Smooth muscle cell (in vitro differentiated cells): Measurements from ENCODE around the gene TSPAN1. TPM values are rescaled to one million over a fixed set of nuclear protein-coding genes. Genes with fewer than 3 reads are reported as not detected.

Experiments used
- DNase-seq: peaks from one replicate; lab custom pipeline; 2025; ENCODE audit not compliant: unreplicated experiment; lab: John Stamatoyannopoulos, UW
- H2AFZ ChIP-seq: fragments of 200-600 bp; sonication (generic); 2 replicates; pipeline ENCODE4 v1.6.0; 2016; ENCODE audit warnings: antibody characterized with exemption, low read depth, mild to moderate bottlenecking
- H3F3A ChIP-seq: fragments of 200-600 bp; sonication (generic); 2 replicates; pipeline ENCODE4 v1.6.0; 2017; ENCODE audit warnings: antibody characterized with exemption, low read depth
- H3K27ac ChIP-seq: fragments of 200-600 bp; sonication (generic); 2 replicates; pipeline ENCODE4 v1.5.1; 2016; ENCODE audit warnings: low read depth, mild to moderate bottlenecking
- H3K27me3 ChIP-seq: fragments of 200-600 bp; sonication (generic); 2 replicates; pipeline ENCODE4 v1.6.1; 2016; ENCODE audit warnings: low read depth, mild to moderate bottlenecking
- H3K36me3 ChIP-seq: fragments of 200-600 bp; sonication (generic); 2 replicates; pipeline ENCODE4 v1.5.1; 2016; ENCODE audit warnings: low read depth
- H3K4me1 ChIP-seq: fragments of 200-600 bp; sonication (generic); 2 replicates; pipeline ENCODE4 v1.5.1; 2016; ENCODE audit warnings: low read depth
- H3K4me2 ChIP-seq: fragments of 200-600 bp; sonication (generic); 2 replicates; pipeline ENCODE4 v1.6.0; 2016; ENCODE audit warnings: mild to moderate bottlenecking
- H3K4me3 ChIP-seq: fragments of 200-600 bp; sonication (generic); 2 replicates; pipeline ENCODE4 v1.5.1; 2016; ENCODE audit warnings: mild to moderate bottlenecking
- H3K79me2 ChIP-seq: fragments of 200-600 bp; sonication (generic); 2 replicates; pipeline ENCODE4 v1.6.0; 2016; ENCODE audit warnings: low read depth, mild to moderate bottlenecking
- H3K9ac ChIP-seq: fragments of 200-600 bp; sonication (generic); 2 replicates; pipeline ENCODE4 v1.6.0; 2016; ENCODE audit warnings: low read depth
- H3K9me3 ChIP-seq: fragments of 200-600 bp; sonication (generic); replicated peaks from 2 replicates; pipeline ENCODE4 v1.5.1; 2016; ENCODE audit warnings: low read depth
- H4K20me1 ChIP-seq: fragments of 200-600 bp; sonication (generic); 2 replicates; pipeline ENCODE4 v1.6.0; 2016; ENCODE audit warnings: low read depth
- WGBS: methylation state at CpG from one replicate; pipeline ENCODE4 v1.1.7; 2016; ENCODE audit warnings: low lambda C conversion rate; 5-methylcytosine and 5-hydroxymethylcytosine counted together
- polyA plus RNA-seq: library from polyadenylated mRNA; unstranded; fragments of >200 nt; fragmentation: Nextera tagmentation; extraction: Ambion mirVana; gene quantifications from 2 replicates; pipeline ENCODE4 v1.2.1, GENCODE V29; 2016
- total RNA-seq: library from RNA; depleted of rRNA; stranded (reverse); fragments of >200 nt; gene quantifications from 2 replicates; pipeline ENCODE4 v1.2.3, GENCODE V29; 2014
- TF ChIP-seq, protein P1 (sequence below): fragments of 200-600 bp; sonication (generic); IDR thresholded peaks from 2 replicates; pipeline ENCODE4 v1.5.1; 2017; ENCODE audit warnings: borderline replicate concordance, mild to moderate bottlenecking, antibody characterized with exemption; ENCODE audit not compliant: insufficient read depth, poor library complexity, severe bottlenecking

TSPAN1 gene
- total and polyA plus RNA-seq, 2 experiments from 2014 or later = 1.7 to 2.4 TPM

DNA sequence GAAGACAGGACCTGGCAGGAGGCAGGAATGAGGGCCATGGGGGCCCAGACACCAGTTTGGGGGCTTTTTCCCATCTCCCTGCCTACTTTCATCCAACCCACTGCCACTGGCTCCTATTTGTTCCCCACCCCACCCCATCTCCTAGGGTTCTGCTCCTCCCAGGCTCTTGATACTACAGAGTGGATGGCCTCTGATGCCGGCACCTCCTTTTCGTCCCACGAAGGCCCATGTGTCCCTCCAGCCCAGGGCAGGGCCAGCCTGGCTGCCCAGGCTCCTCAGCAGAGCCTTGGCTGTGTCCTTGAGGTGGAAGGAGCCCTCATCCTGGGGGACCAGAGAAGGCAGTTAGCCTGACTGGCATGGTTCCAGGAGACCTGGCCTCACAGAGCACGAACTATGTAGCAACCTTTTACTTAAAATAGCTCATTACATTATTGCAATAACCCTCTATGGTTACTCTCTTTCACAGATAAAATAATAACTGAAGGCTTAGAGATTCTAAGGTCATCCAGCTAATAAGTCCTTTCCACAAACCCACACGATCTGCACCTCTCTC is 19.8 kb downstream of the TSPAN1 start:
- Histone ChIP-seq H3K4me2 (no peak overlapping the region), H3K27me3 (no peaks in the 10 kb centered on the region), H3K36me3 (no peaks in the 10 kb centered on the region), H4K20me1 (no peaks in the 10 kb centered on the region), H3K4me1 (peaks cover 16% of the 10 kb centered on the region), H3K27ac (no peak overlapping the region), H3K79me2 (peaks cover 8% of the 10 kb centered on the region), H3K4me3 (no peak overlapping the region), H2AFZ (no peak overlapping the region), H3K9me3 (no peaks in the 10 kb centered on the region), H3F3A (peaks cover 4% of the 10 kb centered on the region), H3K9ac (no peak overlapping the region)
- TF ChIP-seq, protein P1, sequence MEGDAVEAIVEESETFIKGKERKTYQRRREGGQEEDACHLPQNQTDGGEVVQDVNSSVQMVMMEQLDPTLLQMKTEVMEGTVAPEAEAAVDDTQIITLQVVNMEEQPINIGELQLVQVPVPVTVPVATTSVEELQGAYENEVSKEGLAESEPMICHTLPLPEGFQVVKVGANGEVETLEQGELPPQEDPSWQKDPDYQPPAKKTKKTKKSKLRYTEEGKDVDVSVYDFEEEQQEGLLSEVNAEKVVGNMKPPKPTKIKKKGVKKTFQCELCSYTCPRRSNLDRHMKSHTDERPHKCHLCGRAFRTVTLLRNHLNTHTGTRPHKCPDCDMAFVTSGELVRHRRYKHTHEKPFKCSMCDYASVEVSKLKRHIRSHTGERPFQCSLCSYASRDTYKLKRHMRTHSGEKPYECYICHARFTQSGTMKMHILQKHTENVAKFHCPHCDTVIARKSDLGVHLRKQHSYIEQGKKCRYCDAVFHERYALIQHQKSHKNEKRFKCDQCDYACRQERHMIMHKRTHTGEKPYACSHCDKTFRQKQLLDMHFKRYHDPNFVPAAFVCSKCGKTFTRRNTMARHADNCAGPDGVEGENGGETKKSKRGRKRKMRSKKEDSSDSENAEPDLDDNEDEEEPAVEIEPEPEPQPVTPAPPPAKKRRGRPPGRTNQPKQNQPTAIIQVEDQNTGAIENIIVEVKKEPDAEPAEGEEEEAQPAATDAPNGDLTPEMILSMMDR = no peak
- 96% methylated on average over 5 of the region's 5 CpGs for WGBS
- DNase-seq = no peak

DNA sequence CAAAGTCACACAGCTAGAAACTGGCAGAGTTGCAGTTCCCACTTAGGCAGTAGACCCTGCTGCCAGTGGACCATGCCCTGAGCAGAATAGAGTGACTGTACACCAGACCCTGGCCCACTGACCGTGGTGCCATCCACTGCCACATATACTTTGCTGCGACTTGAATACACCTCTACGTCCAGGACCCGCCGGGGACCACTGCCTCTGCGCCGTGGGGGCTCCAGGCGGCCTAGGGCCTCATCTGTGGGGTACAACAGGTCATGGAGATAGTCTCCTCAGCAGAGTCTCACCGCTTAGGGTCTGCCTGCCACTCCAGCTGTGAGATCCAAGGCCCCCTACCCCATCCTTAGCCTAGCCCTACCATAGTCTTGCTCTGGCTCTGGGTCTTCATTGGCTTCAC is 21.7 kb downstream of the TSPAN1 start:
- H3K9ac ChIP-seq = no peak overlapping the region
- H3K79me2 ChIP-seq = peaks cover 8% of the 10 kb centered on the region
- no peaks in the 10 kb centered on the region for H4K20me1 ChIP-seq
- H3K9me3 ChIP-seq = no peaks in the 10 kb centered on the region
- no peak overlapping the region for H3K4me2 ChIP-seq
- no peaks in the 10 kb centered on the region for H3K36me3 ChIP-seq
- no peak overlapping the region for H3K27ac ChIP-seq
- H3K27me3 ChIP-seq = no peaks in the 10 kb centered on the region
- TF ChIP-seq, protein P1 = no peak
- WGBS = 96% methylated on average over 9 of the region's 9 CpGs
- no peak for DNase-seq
- no peak overlapping the region for H3K4me3 ChIP-seq
- no peak overlapping the region for H2AFZ ChIP-seq
- peaks cover 16% of the 10 kb centered on the region for H3K4me1 ChIP-seq
- H3F3A ChIP-seq = peaks cover 4% of the 10 kb centered on the region

DNA sequence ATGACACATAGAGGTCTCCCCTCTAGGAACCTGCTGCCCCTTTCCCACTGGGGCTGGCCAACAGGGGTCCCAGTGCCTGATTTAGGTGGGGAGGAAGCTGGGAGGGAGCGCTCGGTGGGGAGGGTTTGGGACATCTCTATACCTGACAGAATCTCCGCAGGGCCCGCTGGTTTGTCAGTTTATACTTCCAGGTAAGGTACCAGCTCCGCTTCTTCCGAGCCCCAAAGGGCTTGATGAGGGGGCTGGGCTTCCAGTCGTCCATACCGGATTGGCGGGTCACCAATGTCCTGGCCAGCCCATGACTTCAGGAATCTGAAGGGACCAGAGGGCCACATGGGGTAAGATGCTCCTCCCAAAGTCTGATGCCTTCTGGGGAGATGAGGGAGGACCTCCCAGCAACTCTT is 22.7 kb downstream of the TSPAN1 start:
- no peaks in the 10 kb centered on the region for H3K36me3 ChIP-seq
- no peaks in the 10 kb centered on the region for H3K9me3 ChIP-seq
- H4K20me1 ChIP-seq = no peaks in the 10 kb centered on the region
- H3K4me1 ChIP-seq = peaks cover 16% of the 10 kb centered on the region
- H3K27ac ChIP-seq = no peak overlapping the region
- peak overlapping the region; percentile 93 for H3K4me3 ChIP-seq
- peak overlapping the region; percentile 74 for H3K9ac ChIP-seq
- H3K79me2 ChIP-seq = peaks cover 8% of the 10 kb centered on the region
- DNase-seq = no peak
- WGBS = 70% methylated on average over 9 of the region's 9 CpGs
- H2AFZ ChIP-seq = peak overlapping the region; percentile 97
- peaks cover 4% of the 10 kb centered on the region for H3F3A ChIP-seq
- H3K27me3 ChIP-seq = no peaks in the 10 kb centered on the region
- TF ChIP-seq, protein P1 = no peak
- H3K4me2 ChIP-seq = peak overlapping the region; percentile 93
